Measurements from ENCODE around the gene JAM3. TPM values are rescaled to one million over a fixed set of nuclear protein-coding genes. Genes with fewer than 3 reads are reported as not detected.

JAM3 gene
- total RNA-seq, 1 experiment from 2014 or later, result 36.5 TPM

DNA sequence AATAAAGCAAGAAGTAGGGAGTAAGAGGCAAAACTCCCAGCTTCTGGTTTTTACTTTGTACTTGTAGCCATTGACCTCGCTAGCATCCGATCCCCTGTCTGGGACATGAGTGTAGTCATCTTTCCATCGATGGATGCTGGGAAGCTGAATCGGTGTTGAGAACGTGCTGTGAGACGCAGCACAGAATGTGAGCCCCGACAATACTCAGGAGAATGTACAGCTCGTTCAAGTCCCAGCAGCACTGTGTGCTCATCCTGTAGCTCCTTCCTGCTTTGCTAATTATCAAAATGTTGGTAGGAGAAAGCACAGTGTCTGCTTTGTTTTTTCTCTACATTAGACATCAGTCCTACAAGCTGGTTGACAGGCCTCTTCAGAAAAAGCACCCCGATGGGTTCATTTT, 56.6 kb downstream of the JAM3 start:
- no peak overlapping the region for H3K9ac ChIP-seq (ENCODE audit: extremely low read depth, insufficient read length, low read length)
- Mint-ChIP-seq H3K4me1 (peaks cover 35 to 40% of the 10 kb centered on the region in 2 experiments), H3K4me3 (peak overlapping the region in 1 of 2 experiments; percentile 57; a peak in 4 of 5 replicates), H3K9me3 (peaks cover 0 to 3% of the 10 kb centered on the region in 2 experiments; a peak in 2 of 5 replicates), H3K36me3 (ENCODE audit: insufficient read depth in 1 of 3, low read depth in 3 of 3) (peaks cover 0 to 13% (median 10%) of the 10 kb centered on the region in 3 experiments; a peak in 3 of 7 replicates), H3K27ac (no peak overlapping the region), H3K27me3 (ENCODE audit: low read depth) (peaks cover 30% of the 10 kb centered on the region)
- H2BK5ac ChIP-seq (ENCODE audit: insufficient read length, low read length), result no peak overlapping the region
- H2AFZ ChIP-seq (ENCODE audit: low read length), result no peak overlapping the region
- no peak overlapping the region for H4K91ac ChIP-seq (ENCODE audit: insufficient read length, low read depth, low read length)
- no peak overlapping the region for H3K4me2 ChIP-seq (ENCODE audit: insufficient read depth, insufficient read length, low read length)
- no peak overlapping the region for H2BK120ac ChIP-seq (ENCODE audit: low read depth, low read length, poor library complexity, severe bottlenecking)
- H3K4me1 ChIP-seq (ENCODE audit: insufficient read depth, low read length), result peaks cover 10% of the 10 kb centered on the region; the same call in 1 of the 2 replicates
- no peak for DNase-seq
- no peak overlapping the region for H2BK12ac ChIP-seq (ENCODE audit: insufficient read length, low read depth, low read length)
- no peak overlapping the region for H3K14ac ChIP-seq (ENCODE audit: insufficient read depth, low read length)
- no peak overlapping the region for H3K18ac ChIP-seq (ENCODE audit: insufficient read length, low read depth, low read length)
- no peak overlapping the region for H3T11ph ChIP-seq (ENCODE audit: low read length)
- H3K23me2 ChIP-seq (ENCODE audit: insufficient read length, low read depth, low read length, poor library complexity, severe bottlenecking), result peaks cover 3% of the 10 kb centered on the region
- H3K79me1 ChIP-seq (ENCODE audit: insufficient read depth, low read depth, low read length, poor library complexity, severe bottlenecking), result no peaks in the 10 kb centered on the region
- TF ChIP-seq CTCF (conservative IDR thresholded peaks at IDR 0.05), result no peak
- no peaks in the 10 kb centered on the region for H3K79me2 ChIP-seq (ENCODE audit: insufficient read depth, low read length)
- H2AK5ac ChIP-seq (ENCODE audit: insufficient read length, low read length), result no peak overlapping the region
- H2BK15ac ChIP-seq (ENCODE audit: low read depth, low read length), result no peak overlapping the region
- no peak overlapping the region for H3K23ac ChIP-seq (ENCODE audit: insufficient read length, low read depth, low read length)
- H3K56ac ChIP-seq (ENCODE audit: insufficient read length, low read depth, low read length), result no peak overlapping the region
- H3K27me3 ChIP-seq (ENCODE audit: insufficient read depth, low read length), result peaks cover 4% of the 10 kb centered on the region; the same call in 1 of the 2 replicates
- no peak overlapping the region for H2BK20ac ChIP-seq (ENCODE audit: low read depth, low read length, poor library complexity, severe bottlenecking)
- no CpG with 5 or more reads among the region's 9 CpGs for WGBS (ENCODE audit: extremely low coverage, insufficient read length, low lambda C conversion rate)
- H4K5ac ChIP-seq (ENCODE audit: insufficient read length, low read depth, low read length), result no peak overlapping the region
- no peak overlapping the region for H3K4ac ChIP-seq (ENCODE audit: low read depth, low read length)
- H3K9me3 ChIP-seq (ENCODE audit: control insufficient read depth, low read depth, low read length), result no peaks in the 10 kb centered on the region
- H4K8ac ChIP-seq (replicated peaks; ENCODE audit: insufficient read length, low read depth, low read length), result no peak overlapping the region
- H4K20me1 ChIP-seq (ENCODE audit: control insufficient read depth, insufficient read depth, insufficient read length), result no peaks in the 10 kb centered on the region
- no peak overlapping the region for H3K27ac ChIP-seq (ENCODE audit: insufficient read length, low read depth, low read length)

Data from H9 (cell line).